PFSK-1 (cell line): ENCODE data around the gene PLAU.

Source experiments
- FOXP2 ChIP-seq: optimal IDR thresholded peaks from 2 replicates; pipeline ENCODE3; 2011; ENCODE audit warnings: borderline replicate concordance, control low read depth, inconsistent platforms; ENCODE audit not compliant: insufficient read depth; ENCODE audit errors: extremely low read length, extremely low read depth
- POLR2AphosphoS5 ChIP-seq: IDR thresholded peaks from 2 replicates; pipeline ENCODE4 v1.6.1; 2012; ENCODE audit warnings: low read depth, mild to moderate bottlenecking, control low read depth, low read length, moderate library complexity
- REST ChIP-seq, 2 experiments: IDR thresholded peaks; 2 replicates each; pipeline versions ENCODE4 v1.6.1 to v1.8.0; 2011 to 2012; ENCODE audit warnings: low read depth in 2 of 2, low read length in 2 of 2, control low read depth in 1 of 2, inconsistent platforms in 1 of 2, mild to moderate bottlenecking in 1 of 2, moderate library complexity in 1 of 2; ENCODE audit not compliant: insufficient read depth in 1 of 2
- SIN3A ChIP-seq: IDR thresholded peaks from 2 replicates; pipeline ENCODE4 v1.6.1; 2012; ENCODE audit warnings: mild to moderate bottlenecking, low read length, moderate library complexity, borderline replicate concordance; ENCODE audit not compliant: insufficient read depth
- TAF1 ChIP-seq: IDR thresholded peaks from 2 replicates; pipeline ENCODE4 v1.6.1; 2012; ENCODE audit warnings: low read length, control low read depth, borderline replicate concordance; ENCODE audit not compliant: insufficient read depth

Gene PLAU

GRCh38 chr10:73948947-73949633 is 38.2 kb downstream of the PLAU start:
- TF ChIP-seq SIN3A (no peak), POLR2AphosphoS5 (no peak), REST (IDR thresholded peaks at IDR 0.05; ENCODE audit: insufficient read depth in 1 of 2, low read depth in 2 of 2, low read length in 2 of 2) (no peak), FOXP2 (no peak), TAF1 (no peak)

GRCh38 chr10:73950155-73950948 is 39.4 kb downstream of the PLAU start:
- TF ChIP-seq FOXP2: no peak
- TF ChIP-seq SIN3A: no peak
- TF ChIP-seq TAF1: no peak
- no peak for TF ChIP-seq POLR2AphosphoS5
- TF ChIP-seq REST (IDR thresholded peaks at IDR 0.05; ENCODE audit: insufficient read depth in 1 of 2, low read depth in 2 of 2, low read length in 2 of 2): no peak

DNA sequence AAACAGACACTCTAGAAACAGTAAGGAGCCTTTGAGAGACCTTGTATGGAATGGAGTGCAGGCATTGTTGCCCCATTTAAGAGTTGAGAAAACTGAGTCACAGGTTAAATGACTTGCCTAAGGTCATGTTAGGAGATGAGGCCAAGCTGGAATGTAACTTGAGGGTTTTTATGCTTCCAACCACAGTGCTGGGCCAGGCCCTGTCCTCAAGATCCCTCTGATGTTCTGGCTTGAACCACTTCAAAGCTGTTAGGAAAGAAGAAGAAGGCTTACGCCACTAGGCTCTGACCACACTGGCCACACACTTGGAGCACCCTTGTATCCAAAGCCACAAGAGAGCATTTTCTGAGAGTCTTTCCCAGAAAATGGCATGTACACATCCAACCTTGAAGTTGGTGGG is 42.7 kb downstream of the PLAU start:
- no peak for TF ChIP-seq FOXP2
- no peak for TF ChIP-seq REST (IDR thresholded peaks at IDR 0.05; ENCODE audit: insufficient read depth in 1 of 2, low read depth in 2 of 2, low read length in 2 of 2)
- TF ChIP-seq SIN3A: no peak
- no peak for TF ChIP-seq POLR2AphosphoS5
- TF ChIP-seq TAF1: no peak

DNA sequence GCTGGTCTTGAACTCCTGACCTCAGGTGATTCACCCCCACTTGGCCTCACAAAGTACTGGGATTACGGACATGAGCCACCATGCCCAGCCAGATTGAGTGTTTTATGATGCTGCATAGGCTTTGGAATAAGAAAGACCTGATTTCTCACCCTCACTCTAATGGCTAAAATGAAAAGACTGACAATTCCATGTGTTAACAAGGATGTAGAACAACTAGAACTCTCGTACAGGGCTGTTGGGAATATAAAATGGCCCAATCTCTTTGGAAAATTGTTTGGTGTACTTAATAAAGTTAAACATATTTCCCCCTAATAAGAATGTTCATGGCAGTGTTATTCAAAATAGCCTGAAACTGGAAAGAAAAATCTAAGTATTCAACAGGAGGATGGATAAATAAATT is 43.8 kb downstream of the PLAU start:
- no peak for TF ChIP-seq TAF1
- TF ChIP-seq FOXP2: no peak
- no peak for TF ChIP-seq SIN3A
- no peak for TF ChIP-seq POLR2AphosphoS5
- TF ChIP-seq REST (IDR thresholded peaks at IDR 0.05; ENCODE audit: insufficient read depth in 1 of 2, low read depth in 2 of 2, low read length in 2 of 2): no peak
